Kidney (tissue), 14 donors: Measurements from ENCODE around the gene LBH. TPM values are rescaled to one million over a fixed set of nuclear protein-coding genes. Genes with fewer than 3 reads are reported as not detected.
"Not testable (repeated sequence)": the region's sequence is repeated elsewhere in the genome, so short reads cannot be mapped to it uniquely, and the experiment has no call there.

Experiments
- DNase-seq, 5 donors: peaks; one replicate each; pipeline ENCODE4 v3.0.0-alpha.2; 2013 to 2020
- FAIRE-seq: peaks from 2 replicates; lab custom pipeline; 2012; peaks lifted over from hg19 to GRCh38; lab: Jason Lieb, UNC
- H3K27ac ChIP-seq, 2 donors: one replicate each; pipeline ENCODE4 v1.7.0; 2013; ENCODE audit warnings: low read depth in 2 of 2, low read length in 2 of 2, inconsistent platforms in 1 of 2
- H3K27me3 ChIP-seq: one replicate; pipeline ENCODE4 v1.7.1; 2013; ENCODE audit warnings: low read length, inconsistent platforms; ENCODE audit not compliant: control insufficient read depth, insufficient read depth
- H3K36me3 ChIP-seq, 3 donors: one replicate each; pipeline versions ENCODE4 v1.7.0 to v1.7.1; 2013; ENCODE audit warnings: low read length in 3 of 3, control low read depth in 1 of 3, inconsistent platforms in 1 of 3; ENCODE audit not compliant: insufficient read depth in 3 of 3, control insufficient read depth in 2 of 3
- H3K4me1 ChIP-seq, 3 donors: one replicate each; pipeline versions ENCODE4 v1.7.0 to v1.7.1; 2013; ENCODE audit warnings: low read length in 3 of 3, inconsistent platforms in 1 of 3, low read depth in 1 of 3; ENCODE audit not compliant: control insufficient read depth in 2 of 3, insufficient read depth in 2 of 3
- H3K4me3 ChIP-seq, 3 donors: one replicate each; pipeline versions ENCODE4 v1.7.0 to v1.8.1; 2013; ENCODE audit warnings: low read length in 3 of 3, control low read depth in 1 of 3, inconsistent platforms in 1 of 3
- H3K9ac ChIP-seq, 3 donors: one replicate each; pipeline versions ENCODE4 v1.7.0 to v1.7.1; 2013; ENCODE audit warnings: low read length in 3 of 3, control low read depth in 1 of 3, inconsistent platforms in 1 of 3
- H3K9me3 ChIP-seq, 3 donors: one replicate each; pipeline versions ENCODE4 v1.7.0 to v1.7.1; 2013; ENCODE audit warnings: low read length in 3 of 3, control low read depth in 1 of 3, inconsistent platforms in 1 of 3; ENCODE audit not compliant: control insufficient read depth in 2 of 3, insufficient read depth in 1 of 3
- CTCF ChIP-seq: IDR thresholded peaks from 3 replicates; pipeline ENCODE4 v1.5.1; 2012; ENCODE audit warnings: mild to moderate bottlenecking, moderate library complexity, borderline replicate concordance; ENCODE audit not compliant: insufficient read depth; ENCODE audit errors: extremely low read depth
- intact Hi-C: fragments of 100-400 bp; cut with DNase I; formaldehyde crosslinking; loops from one replicate; pipeline ENCODE4 v1.11.1; 2022
- polyA plus RNA-seq: library from polyadenylated mRNA; stranded (reverse); fragments of 350-450 nt; fragmentation: Illumina TruSeq; extraction: RNeasy Lipid Tissue Mini Kit (QIAGEN cat#74804); gene quantifications from one replicate; pipeline ENCODE4 v1.2.3, GENCODE V29; 2014; ENCODE audit warnings: low read depth, low replicate concordance; ENCODE audit not compliant: insufficient read depth
- total RNA-seq: library from RNA; stranded (reverse); fragmentation: NEBNext Ultra II Directional; extraction: Animal tissue kit (Norgen Biotek cat#: 25700); gene quantifications from one replicate; pipeline ENCODE4 v1.2.1, GENCODE V29; 2021
- donor health status: control.
- donor health status: control.
- donor health status: control.
- donor health status: control.
- donor health status: control.
- donor health status: DM: yes; HTN: yes; CAD: no.
- donor health status: Normal renal cell carcinoma (clear cell type).

The LBH gene
- total and polyA plus RNA-seq, 2 donors from 2014 or later = 27.2 to 81.9 TPM

- DNase-seq (no peak), FAIRE-seq (no peak)
- no peak for TF ChIP-seq CTCF
- Histone ChIP-seq H3K27me3 (no peaks in the 10 kb centered on the region), H3K4me1 (no peaks in the 10 kb centered on the region), H3K9me3 (no peaks in the 10 kb centered on the region), H3K36me3 (no peaks in the 10 kb centered on the region), H3K27ac (no peak overlapping the region), H3K9ac (no peak overlapping the region), H3K4me3 (no peak overlapping the region)
- intact Hi-C loops = no loop called here
Measured at GRCh38 chr2:30267161-30267975, 36.0 kb downstream of the LBH start.

- no peak overlapping the region for H3K4me3 ChIP-seq
- H3K27me3 ChIP-seq = no peaks in the 10 kb centered on the region
- DNase-seq = no peak
- no peaks in the 10 kb centered on the region for H3K9me3 ChIP-seq
- no peak overlapping the region for H3K9ac ChIP-seq
- FAIRE-seq = no peak
- no peak overlapping the region for H3K27ac ChIP-seq
- H3K36me3 ChIP-seq = no peaks in the 10 kb centered on the region
- intact Hi-C loops = no loop called here
- no peak for TF ChIP-seq CTCF
- no peaks in the 10 kb centered on the region for H3K4me1 ChIP-seq
Measured at GRCh38 chr2:30268296-30268871, 37.0 kb downstream of the LBH start.

- H3K36me3 ChIP-seq, H3K27ac ChIP-seq, H3K9me3 ChIP-seq, H3K9ac ChIP-seq, H3K27me3 ChIP-seq, H3K4me1 ChIP-seq, DNase-seq, intact Hi-C loops, FAIRE-seq, H3K4me3 ChIP-seq: not testable (repeated sequence)
Measured at GRCh38 chr2:30269114-30269770, 37.9 kb downstream of the LBH start.

GRCh38 chr2:30269771-30270145, 38.4 kb downstream of the LBH start:
- no peak for TF ChIP-seq CTCF

More at GRCh38 chr2:30269771-30270145, 38.4 kb downstream of the LBH start:
- H3K4me3 ChIP-seq = no peak overlapping the region
- H3K9ac ChIP-seq = no peak overlapping the region
- no peaks in the 10 kb centered on the region for H3K27me3 ChIP-seq
- intact Hi-C loops = no loop called here
- no peak for DNase-seq
- H3K27ac ChIP-seq = no peak overlapping the region
- H3K9me3 ChIP-seq = no peaks in the 10 kb centered on the region
- H3K36me3 ChIP-seq = no peaks in the 10 kb centered on the region
- no peaks in the 10 kb centered on the region for H3K4me1 ChIP-seq
- FAIRE-seq = no peak
